Neural cell (in vitro differentiated cells): ENCODE measurements around the gene UFSP2.

Experiments used
- EP300 ChIP-seq: fragments of 450-650 bp; conservative IDR thresholded peaks from 2 replicates; pipeline ENCODE4 v1.6.1; 2014; ENCODE audit warnings: antibody characterized with exemption, mild to moderate bottlenecking, moderate library complexity; ENCODE audit not compliant: poor library complexity, severe bottlenecking
- EZH2 ChIP-seq: fragments of 200-600, 300-800 bp; shearing (Covaris generic), sonication (generic); IDR thresholded peaks from 2 replicates; pipeline ENCODE4 v1.6.1; 2014; ENCODE audit warnings: antibody characterized with exemption, low read length, borderline replicate concordance, mild to moderate bottlenecking; ENCODE audit not compliant: insufficient read depth, poor library complexity, severe bottlenecking
- MXI1 ChIP-seq: fragments of 450-650 bp; conservative IDR thresholded peaks from 2 replicates; pipeline ENCODE4 v1.6.1; 2014; ENCODE audit warnings: antibody characterized with exemption, mild to moderate bottlenecking; ENCODE audit not compliant: poor library complexity, severe bottlenecking
- POLR2AphosphoS5 ChIP-seq: IDR thresholded peaks from 2 replicates; pipeline ENCODE4 v1.6.1; 2012
- RAD21 ChIP-seq: fragments of 450-650 bp; conservative IDR thresholded peaks from 2 replicates; pipeline ENCODE4 v1.6.1; 2014; ENCODE audit warnings: antibody characterized with exemption, mild to moderate bottlenecking, moderate library complexity
- REST ChIP-seq: IDR thresholded peaks from 2 replicates; pipeline ENCODE4 v1.6.1; 2012; ENCODE audit warnings: borderline replicate concordance
- SMC3 ChIP-seq: fragments of 450-650 bp; conservative IDR thresholded peaks from 2 replicates; pipeline ENCODE4 v1.6.1; 2014; ENCODE audit warnings: antibody characterized with exemption, mild to moderate bottlenecking, moderate library complexity; ENCODE audit not compliant: poor library complexity
- TAF1 ChIP-seq: IDR thresholded peaks from 2 replicates; pipeline ENCODE4 v1.6.1; 2012; ENCODE audit warnings: low read depth
- TF ChIP-seq, protein P1 (sequence below): fragments of 450-650 bp; IDR thresholded peaks from 2 replicates; pipeline ENCODE4 v1.5.1; 2014; ENCODE audit warnings: antibody characterized with exemption, mild to moderate bottlenecking, moderate library complexity; ENCODE audit not compliant: poor library complexity, severe bottlenecking

GRCh38 chr4:185426960-185427688 lies 1.4 kb upstream of the UFSP2 start:
- TF ChIP-seq, protein P1, sequence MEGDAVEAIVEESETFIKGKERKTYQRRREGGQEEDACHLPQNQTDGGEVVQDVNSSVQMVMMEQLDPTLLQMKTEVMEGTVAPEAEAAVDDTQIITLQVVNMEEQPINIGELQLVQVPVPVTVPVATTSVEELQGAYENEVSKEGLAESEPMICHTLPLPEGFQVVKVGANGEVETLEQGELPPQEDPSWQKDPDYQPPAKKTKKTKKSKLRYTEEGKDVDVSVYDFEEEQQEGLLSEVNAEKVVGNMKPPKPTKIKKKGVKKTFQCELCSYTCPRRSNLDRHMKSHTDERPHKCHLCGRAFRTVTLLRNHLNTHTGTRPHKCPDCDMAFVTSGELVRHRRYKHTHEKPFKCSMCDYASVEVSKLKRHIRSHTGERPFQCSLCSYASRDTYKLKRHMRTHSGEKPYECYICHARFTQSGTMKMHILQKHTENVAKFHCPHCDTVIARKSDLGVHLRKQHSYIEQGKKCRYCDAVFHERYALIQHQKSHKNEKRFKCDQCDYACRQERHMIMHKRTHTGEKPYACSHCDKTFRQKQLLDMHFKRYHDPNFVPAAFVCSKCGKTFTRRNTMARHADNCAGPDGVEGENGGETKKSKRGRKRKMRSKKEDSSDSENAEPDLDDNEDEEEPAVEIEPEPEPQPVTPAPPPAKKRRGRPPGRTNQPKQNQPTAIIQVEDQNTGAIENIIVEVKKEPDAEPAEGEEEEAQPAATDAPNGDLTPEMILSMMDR, result no peak
- TF ChIP-seq POLR2AphosphoS5, result no peak
- TF ChIP-seq REST, result no peak
- no peak for TF ChIP-seq RAD21
- TF ChIP-seq TAF1, result no peak
- no peak for TF ChIP-seq EZH2
- TF ChIP-seq EP300, result no peak
- TF ChIP-seq MXI1, result no peak
- TF ChIP-seq SMC3, result no peak
